NCI-H526 (cell line): ENCODE data around the gene ZFR2.
"Not testable (repeated sequence)": the region's sequence is repeated elsewhere in the genome, so short reads cannot be mapped to it uniquely, and the experiment has no call there.

Experiments used
- DNase-seq, 2 experiments: peaks; one replicate each; lab custom pipeline; 2025; lab: John Stamatoyannopoulos, UW

The ZFR2 gene

GRCh38 chr19:3837332-3837731, 31.5 kb downstream of the ZFR2 start:
- no peak for DNase-seq

DNA sequence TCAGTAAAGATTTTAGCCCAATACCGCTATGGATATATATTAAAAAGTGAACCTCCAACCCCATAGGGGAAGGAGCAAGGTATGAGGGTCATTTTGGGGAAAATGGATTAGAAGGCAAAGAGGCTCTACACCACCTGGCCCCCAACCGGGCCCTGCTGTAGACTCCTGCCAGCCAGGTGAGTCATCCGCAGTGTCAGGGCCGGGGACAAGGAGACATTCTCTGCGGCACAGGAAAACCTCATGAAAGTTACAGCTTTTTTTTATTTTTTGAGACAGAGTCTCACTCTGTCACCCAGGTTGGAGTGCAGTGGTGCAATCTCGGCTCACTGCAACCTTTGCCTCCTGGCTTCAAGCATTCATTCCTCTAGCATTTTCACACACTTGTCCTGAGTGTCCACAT, 32.0 kb downstream of the ZFR2 start:
- DNase-seq, result no peak

DNA sequence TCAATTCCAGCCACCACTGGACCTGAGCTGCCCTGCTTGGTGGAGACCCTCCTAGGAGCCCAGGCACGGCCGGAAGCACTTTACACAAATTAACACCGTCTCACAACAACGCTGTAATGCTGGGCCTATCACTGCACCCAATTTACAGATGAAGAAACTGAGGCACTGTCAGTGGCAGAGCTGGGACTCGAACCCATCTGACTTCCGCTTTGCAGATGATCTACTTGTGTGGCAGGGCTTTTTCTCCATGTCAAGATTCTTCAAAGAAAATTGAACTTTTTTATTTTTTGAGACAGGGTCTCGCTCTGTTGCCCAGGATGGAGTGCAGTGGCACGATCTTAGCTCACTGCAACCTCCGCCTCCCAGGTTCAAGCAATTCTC, 33.8 kb downstream of the ZFR2 start:
- DNase-seq, result no peak

DNA sequence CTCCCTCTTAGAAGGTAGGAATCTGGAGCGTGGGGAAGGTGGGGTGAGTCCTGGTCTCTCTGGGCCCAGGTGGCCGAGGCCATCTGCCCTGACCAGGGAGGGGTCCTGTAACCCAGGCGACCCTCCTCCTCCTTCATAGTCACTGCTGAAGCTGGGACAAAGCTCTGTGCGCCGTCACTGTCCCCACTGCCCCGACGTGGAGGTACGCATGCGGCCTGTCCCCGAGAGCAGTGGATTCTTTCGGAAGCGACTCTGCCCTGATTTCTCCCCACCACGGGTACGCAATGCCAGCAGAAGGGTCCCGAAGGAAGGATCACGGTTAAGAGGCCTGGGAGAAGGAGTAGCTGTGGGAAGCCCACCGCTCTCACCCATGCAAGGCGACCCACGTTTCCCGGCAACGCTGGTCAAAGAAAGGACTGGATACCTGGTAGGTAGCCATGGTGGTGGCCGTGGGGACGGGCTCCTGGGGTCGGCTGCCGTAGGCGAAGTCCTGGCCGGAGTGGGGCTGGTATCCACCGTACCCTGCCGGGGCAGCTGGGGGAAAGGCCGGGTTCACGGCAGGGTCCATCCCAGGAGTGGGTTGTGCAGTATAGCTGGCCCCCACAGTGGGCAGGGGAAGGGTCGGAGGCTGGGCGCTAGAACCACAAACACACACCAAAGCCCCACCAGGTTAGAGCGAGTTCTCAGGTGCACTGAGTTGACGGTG, 34.3 kb downstream of the ZFR2 start:
- DNase-seq, result no peak

DNA sequence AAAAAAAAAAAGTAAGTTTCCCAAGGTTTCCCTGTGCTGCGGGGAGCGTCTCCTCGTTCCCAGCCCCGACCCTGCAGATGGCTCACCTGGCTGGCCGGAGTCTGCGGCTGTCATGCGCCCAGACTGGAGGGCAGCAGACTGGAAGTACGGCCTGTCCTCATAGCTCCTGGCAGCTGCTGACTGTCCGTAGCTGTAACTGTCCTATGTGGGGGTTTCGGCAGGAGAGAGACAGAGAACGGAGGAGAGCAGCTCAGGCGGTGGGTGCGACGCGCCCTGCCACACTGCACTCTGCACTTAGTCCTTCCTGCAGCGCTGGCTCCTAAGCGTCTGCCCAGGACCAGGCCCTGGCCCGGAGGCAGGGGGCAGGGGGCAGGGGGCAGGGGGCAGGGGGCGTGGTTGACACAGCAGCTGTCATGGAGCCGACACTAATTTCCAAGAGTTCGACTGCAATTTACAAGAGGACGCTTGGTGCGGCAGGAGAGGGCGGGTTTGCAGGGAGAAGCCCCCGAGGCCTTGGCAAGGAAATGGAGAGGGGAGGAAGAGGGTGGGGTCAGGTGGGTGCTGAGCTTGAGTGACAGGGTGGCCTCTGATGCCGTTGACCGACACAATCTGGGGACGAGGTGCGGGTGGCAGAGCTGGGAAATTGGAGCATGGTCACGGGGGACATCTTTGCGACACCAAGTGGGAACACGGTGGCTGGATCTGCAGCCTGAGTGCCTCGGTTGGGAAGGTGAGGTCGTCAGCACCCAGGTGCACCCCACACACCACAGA, 35.1 kb downstream of the ZFR2 start:
- no peak for DNase-seq

- no peak for DNase-seq
Measured at GRCh38 chr19:3832001-3832400, 36.8 kb downstream of the ZFR2 start.

DNA sequence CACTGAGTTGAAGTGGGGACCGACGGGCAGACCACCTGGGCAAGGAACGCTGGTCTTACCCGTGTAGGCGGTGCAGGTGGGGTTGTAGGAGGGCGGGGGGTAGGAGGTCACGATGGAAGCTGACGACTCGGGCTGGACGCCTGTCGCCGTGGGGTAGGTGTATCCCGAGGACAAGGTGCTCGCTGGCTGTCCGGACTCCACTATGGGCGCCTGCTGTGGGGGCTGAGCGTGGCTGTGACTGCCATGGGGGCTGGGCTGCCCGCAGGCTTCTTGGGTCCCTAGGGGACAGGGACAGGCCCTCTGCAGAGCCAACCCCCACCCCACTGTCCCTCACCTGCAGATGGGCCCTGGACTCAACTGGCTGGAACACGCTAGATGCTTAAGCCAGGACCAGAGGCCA, 37.2 kb downstream of the ZFR2 start:
- DNase-seq, result no peak

DNA sequence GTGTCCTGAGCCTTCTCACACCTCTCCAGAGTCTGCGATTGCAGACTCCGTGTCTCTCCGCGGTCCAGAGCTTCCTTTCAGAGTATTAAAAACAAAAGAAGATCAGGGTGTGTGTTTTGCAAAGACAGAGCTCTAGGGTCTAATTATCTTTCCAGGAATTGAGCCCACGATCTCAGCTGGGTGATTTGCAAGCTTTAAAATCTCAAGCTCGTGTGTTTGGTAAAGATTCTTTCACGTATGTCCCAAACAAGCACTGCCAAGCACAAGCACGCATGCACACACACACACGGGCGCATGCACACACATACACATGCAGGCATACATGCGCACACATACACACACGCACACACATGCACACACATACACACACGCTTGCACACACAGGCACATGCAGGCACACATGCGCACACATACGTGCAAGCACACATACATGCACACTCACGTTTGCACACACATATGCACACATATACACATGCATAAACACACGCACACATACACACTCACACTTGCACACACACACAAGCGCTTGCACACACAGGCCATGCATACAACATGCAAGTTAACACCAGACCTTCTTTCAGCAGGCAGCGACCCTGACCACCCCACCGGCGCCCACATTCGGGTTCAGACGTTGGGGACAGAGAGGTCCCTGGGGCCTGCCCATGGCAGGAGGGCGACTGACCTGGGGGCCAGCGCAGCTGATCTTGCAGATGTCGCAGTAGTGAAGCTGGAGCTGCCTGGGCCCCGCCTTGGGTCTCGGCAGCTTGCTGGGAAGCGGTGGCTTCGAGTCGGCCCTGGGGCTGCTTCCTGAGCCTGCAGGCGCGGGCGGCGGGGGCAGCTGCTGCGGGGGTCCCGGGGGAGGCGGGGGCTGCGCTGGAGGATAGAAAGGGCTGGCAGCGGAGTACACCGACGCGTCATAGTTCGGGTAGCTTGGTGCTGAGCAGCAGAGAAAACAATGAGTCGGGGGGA, 37.9 kb downstream of the ZFR2 start:
- no peak for DNase-seq

DNA sequence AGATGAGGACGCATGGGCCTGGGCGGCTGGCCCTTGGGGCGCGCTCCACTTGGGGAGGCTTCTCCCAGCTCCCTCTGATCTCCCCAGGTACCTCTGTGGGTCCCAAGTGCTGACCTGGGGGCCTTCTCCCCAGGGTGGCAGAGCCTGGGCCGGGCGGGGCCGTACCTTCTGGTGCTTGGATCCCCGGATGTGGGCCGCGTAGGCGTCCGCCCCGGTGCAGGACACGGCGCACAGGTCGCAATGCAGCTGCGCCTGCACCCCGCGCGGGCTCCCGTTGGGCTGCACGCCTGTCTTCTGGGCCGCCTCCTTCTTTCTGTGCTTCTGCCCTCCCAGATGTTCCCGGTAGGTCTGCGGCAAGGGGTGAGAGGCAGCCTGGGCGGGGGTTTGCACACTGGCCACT, 41.5 kb downstream of the ZFR2 start:
- no peak for DNase-seq

DNA sequence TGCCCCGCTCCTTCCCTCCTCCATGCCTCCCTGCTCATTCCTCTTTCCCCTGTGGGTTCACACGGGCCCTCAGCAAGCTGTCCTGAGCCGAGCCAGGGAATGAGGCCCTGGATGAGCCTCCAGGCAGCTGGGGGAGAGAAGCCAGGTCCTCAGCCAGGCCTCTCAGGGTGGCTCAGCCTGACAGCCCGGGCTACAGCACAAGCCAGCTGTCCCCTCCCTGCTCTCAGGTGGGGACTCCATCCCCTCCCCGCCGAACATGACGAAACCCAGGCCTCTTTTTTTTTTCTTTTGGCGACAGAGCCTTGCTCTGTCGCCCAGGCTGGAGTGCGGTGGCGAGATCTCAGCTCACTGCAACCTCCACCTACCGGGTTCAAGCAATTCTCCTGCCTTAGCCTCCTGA, 42.7 kb downstream of the ZFR2 start:
- no peak for DNase-seq

DNA sequence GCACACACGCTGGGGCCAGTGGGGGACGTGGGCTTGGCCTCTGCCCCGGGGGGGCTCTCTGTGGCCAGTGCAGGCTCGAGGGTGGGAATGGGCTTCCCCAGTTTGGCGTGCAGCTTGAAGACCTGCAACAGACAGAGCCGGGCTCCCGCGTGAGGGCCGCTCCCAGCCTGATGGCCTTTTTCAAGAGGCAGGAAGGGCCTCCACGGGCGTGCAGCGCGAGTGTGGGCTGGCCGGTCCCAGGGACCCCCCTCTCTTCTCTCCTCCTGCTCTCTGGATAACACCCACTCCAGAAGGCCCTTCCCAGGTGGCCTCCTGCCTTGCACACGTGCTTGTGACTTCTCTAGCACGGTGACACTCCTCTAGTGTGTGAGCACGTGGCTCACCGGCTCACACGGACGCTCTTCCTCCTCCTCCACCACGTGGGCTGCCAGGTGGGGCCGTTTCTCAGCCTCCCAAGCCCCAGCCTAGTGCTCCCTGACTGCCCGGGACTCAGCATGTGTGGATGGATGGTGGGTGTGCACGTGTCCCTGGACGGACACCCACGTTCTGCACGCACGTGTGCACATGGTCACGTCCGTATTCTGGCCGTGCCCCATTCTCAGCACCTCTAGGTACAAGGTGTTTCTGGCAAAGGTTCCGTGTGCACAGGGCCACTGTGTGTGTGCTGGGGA, 43.4 kb downstream of the ZFR2 start:
- DNase-seq, result no peak

DNA sequence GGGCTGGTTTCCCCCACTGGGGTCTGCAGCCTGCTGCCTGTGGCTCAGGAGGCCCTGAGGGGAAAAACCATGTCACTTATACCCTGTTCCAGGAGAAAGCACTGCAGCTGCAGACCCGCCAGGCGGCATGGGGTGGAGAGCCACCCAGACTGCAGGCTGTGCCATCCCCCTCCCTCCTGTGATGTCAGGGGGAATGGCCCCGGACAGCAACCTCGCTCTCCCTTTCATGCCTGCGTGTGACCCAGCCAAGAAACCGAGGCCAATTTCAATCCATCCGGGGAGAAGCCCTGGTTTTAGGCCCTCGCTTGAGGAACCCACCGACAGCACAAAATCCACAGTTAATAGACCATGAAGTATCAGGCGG, 45.5 kb downstream of the ZFR2 start:
- DNase-seq, result no peak

GRCh38 chr19:3822683-3823349, 46.0 kb downstream of the ZFR2 start:
- DNase-seq, result no peak

- DNase-seq, result peak; percentile 12 to 71
Measured at GRCh38 chr19:3821857-3822364, 46.9 kb downstream of the ZFR2 start.

GRCh38 chr19:3821156-3821555, 47.7 kb downstream of the ZFR2 start:
- peak in 1 of 2 experiments; percentile 53 for DNase-seq

- DNase-seq, result no peak
Measured at GRCh38 chr19:3819989-3820388, 48.8 kb downstream of the ZFR2 start.

GRCh38 chr19:3818918-3819317, 49.9 kb downstream of the ZFR2 start:
- DNase-seq, result no peak

DNA sequence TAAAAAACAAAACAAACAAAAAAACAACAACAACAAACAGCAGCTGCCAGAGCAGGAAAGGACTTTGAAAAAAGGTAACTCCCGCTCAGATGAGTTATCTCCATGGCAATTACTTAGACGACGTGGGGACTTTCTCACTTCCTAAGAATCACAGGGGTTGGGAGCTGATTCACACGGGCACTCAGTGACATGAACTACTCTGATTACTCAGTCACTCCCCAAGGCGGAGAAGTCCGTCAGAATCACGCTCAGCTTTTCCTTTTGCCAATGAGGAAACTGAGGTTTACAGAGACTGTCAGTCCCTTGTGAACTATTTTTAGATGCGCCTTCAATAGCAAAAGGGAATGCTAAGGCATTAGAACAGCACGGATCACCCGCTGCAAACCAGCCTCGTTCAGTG, 50.4 kb downstream of the ZFR2 start:
- DNase-seq, result no peak

DNA sequence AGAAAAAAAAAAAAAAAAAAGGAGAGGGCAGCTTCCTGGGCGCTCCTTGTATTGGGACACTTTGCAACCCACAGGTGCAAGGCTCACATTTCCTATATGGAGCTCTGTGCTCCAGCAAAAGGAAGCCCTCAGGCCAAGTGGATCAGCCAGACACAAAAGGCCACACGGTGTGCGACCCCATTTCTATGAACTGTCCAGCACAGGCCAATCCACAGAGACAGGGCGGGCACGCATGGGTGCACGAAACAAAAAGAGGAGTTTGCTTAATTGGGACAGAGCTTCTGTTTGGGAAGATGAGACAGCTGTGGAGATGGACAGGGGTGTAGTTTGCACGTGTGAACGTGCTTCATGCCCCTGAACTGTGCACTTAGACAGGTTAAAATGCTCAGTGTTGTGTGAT, 51.1 kb downstream of the ZFR2 start:
- no peak for DNase-seq

- DNase-seq, result no peak
Measured at GRCh38 chr19:3816566-3817218, 52.1 kb downstream of the ZFR2 start.

DNA sequence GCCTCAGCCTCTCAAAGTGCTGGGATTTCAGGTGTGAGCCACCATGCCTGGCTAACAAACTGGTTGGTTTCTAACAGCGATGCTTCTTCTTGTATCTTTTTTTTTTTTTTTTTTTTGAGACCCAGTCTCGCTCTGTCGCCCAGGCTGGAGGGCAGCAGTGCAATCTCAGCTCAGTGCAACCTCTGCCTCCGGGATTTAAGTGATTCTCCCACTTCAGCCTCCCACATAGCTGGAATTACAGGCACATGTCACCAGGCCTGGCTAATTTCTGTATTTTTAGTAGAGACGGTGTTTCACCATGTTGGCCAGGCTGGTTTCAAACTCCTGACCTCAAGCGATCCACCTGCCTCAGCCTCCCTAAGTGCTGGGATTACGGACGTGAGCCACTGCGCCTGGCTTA, 52.7 kb downstream of the ZFR2 start:
- not testable (repeated sequence) for DNase-seq
